HepG2 (cell line): ENCODE measurements around the gene GPX7. TPM values are rescaled to one million over a fixed set of nuclear protein-coding genes. Genes with fewer than 3 reads are reported as not detected.

Source experiments
- ATAC-seq: fragments of 200-7000 bp; cut with Tn5 transposase; 3 replicates; pipeline ENCODE4 v1.9.1; 2020; ENCODE audit warnings: mild to moderate bottlenecking, moderate library complexity
- BruUV-seq: library from RNA; stranded (reverse); fragments of 400-500 nt; replicated peaks from 2 replicates; lab custom pipeline; 2021; lab: Mats Ljungman, UMichigan
- CTCF ChIA-PET: fragments of 300-600 bp; formaldehyde crosslinking; extraction: SDS; loops from one replicate; lab custom pipeline; 2021; ENCODE audit warnings: low total read pairs, inconsistent platforms, low intra/inter-chr PET ratio; lab: Yijun Ruan, JAX
- POLR2A ChIA-PET: fragments of 350-600 bp; sonication (Branson Sonifier 250); formaldehyde crosslinking; loops from one replicate; lab custom pipeline; 2020; ENCODE audit warnings: antibody characterized with exemption, inconsistent platforms; lab: Yijun Ruan, JAX
- DNase-seq: peaks from one replicate; pipeline ENCODE4 v3.0.0-alpha.2; 2015; ENCODE audit warnings: low spot score
- FAIRE-seq: peaks from 3 replicates; lab custom pipeline; 2011; peaks lifted over from hg19 to GRCh38; lab: Jason Lieb, UNC
- H2AFZ ChIP-seq: one replicate; pipeline ENCODE4 v1.6.1; 2011; ENCODE audit warnings: low read length, inconsistent platforms
- H3K27ac ChIP-seq: fragments of 300-600 bp; 3 replicates; pipeline ENCODE4 v1.8.0; 2011; ENCODE audit warnings: mixed run types, mild to moderate bottlenecking, mixed read lengths, low read length, inconsistent platforms; ENCODE audit not compliant: insufficient read depth; ENCODE audit errors: extremely low read length
- H3K27me3 ChIP-seq, 2 experiments: fragments of 200-600 bp in 1 of 2; 2 replicates in 1 of 2; 3 replicates in 1 of 2; pipeline versions ENCODE4 v1.6.0 to v1.8.0; 2011; ENCODE audit warnings: low read length in 2 of 2, mild to moderate bottlenecking in 2 of 2, moderate library complexity in 2 of 2, inconsistent platforms in 1 of 2; ENCODE audit not compliant: insufficient read depth in 2 of 2, control insufficient read depth in 1 of 2
- H3K36me3 ChIP-seq, 2 experiments: fragments of 200-600 bp in 1 of 2; replicated peaks in 1 of 2; 2 replicates in 1 of 2; 3 replicates in 1 of 2; pipeline versions ENCODE4 v1.5.1 to v1.8.0; 2011; ENCODE audit warnings: low read length in 2 of 2, inconsistent platforms in 1 of 2; ENCODE audit not compliant: insufficient read depth in 2 of 2, control insufficient read depth in 1 of 2
- H3K4me1 ChIP-seq: 2 replicates; pipeline ENCODE4 v1.5.1; 2012; ENCODE audit warnings: low read length, inconsistent platforms; ENCODE audit not compliant: insufficient read depth
- H3K4me2 ChIP-seq: 2 replicates; pipeline ENCODE4 v1.6.0; 2011; ENCODE audit warnings: low read depth, low read length, inconsistent platforms
- H3K4me3 ChIP-seq, 3 experiments: fragments of 200-600 bp in 1 of 3; sonication (generic), shearing (Covaris generic) in 1 of 3; replicated peaks in 1 of 3; 2 replicates each; pipeline ENCODE4 v1.5.1; 2011 to 2016; ENCODE audit warnings: low read length in 3 of 3, inconsistent platforms in 2 of 3, low read depth in 2 of 3, mild to moderate bottlenecking in 2 of 3, control low read depth in 1 of 3, mixed read lengths in 1 of 3; ENCODE audit not compliant: insufficient read depth in 1 of 3
- H3K79me2 ChIP-seq: one replicate; pipeline ENCODE4 v1.6.1; 2011; ENCODE audit warnings: low read length, inconsistent platforms; ENCODE audit not compliant: insufficient read depth
- H3K9ac ChIP-seq: 2 replicates; pipeline ENCODE4 v1.6.0; 2011; ENCODE audit warnings: mild to moderate bottlenecking, low read depth, low read length, inconsistent platforms; ENCODE audit not compliant: insufficient read depth
- H3K9me3 ChIP-seq: 2 replicates; pipeline ENCODE4 v1.5.1; 2012; ENCODE audit warnings: mild to moderate bottlenecking, low read length
- H4K20me1 ChIP-seq: 2 replicates; pipeline ENCODE4 v1.6.0; 2011; ENCODE audit warnings: inconsistent platforms, mild to moderate bottlenecking, low read length, moderate library complexity; ENCODE audit not compliant: insufficient read depth
- WGBS: methylation state at CpG from one replicate; pipeline ENCODE4 v1.1.6; 2017; ENCODE audit warnings: low lambda C conversion rate; 5-methylcytosine and 5-hydroxymethylcytosine counted together
- in situ Hi-C: cut with HindIII; loops from 2 replicates; pipeline ENCODE4 v1.10.0; 2017; ENCODE audit warnings: low pct_unique_long_range_greater_than_20kb; ENCODE audit not compliant: extremely low pct_ligation_motif_present
- intact Hi-C: fragments of 100-400 bp; cut with micrococcal nuclease; formaldehyde crosslinking; loops from one replicate; pipeline ENCODE4 v1.10.0; 2022; ENCODE audit not compliant: unreplicated experiment
- polyA plus RNA-seq, 8 experiments: library from polyadenylated mRNA; depleted of rRNA in 3 of 8; stranded (reverse) in 7 of 8; unstranded in 1 of 8; fragments of >200 nt; fragmentation: Illumina TruSeq in 4 of 8; extraction: Trizol in 4 of 8; gene quantifications; 2 replicates each; pipeline versions ENCODE4 v1.2.1 to v1.2.3, GENCODE V29; 2011 to 2016; ENCODE audit warnings: low read depth in 4 of 8, missing spikeins in 1 of 8, mixed read lengths in 1 of 8; ENCODE audit not compliant: insufficient read depth in 1 of 8
- total RNA-seq, 5 experiments: library from RNA; depleted of rRNA; stranded (reverse); fragments of >200 nt; fragmentation: Illumina TruSeq; extraction: Trizol; gene quantifications; 2 replicates each; pipeline ENCODE4 v1.2.3, GENCODE V29; 2016; ENCODE audit warnings: low read depth in 1 of 5
- TF ChIP-seq, protein P1 (sequence below): sonication (generic); formaldehyde crosslinking; IDR thresholded peaks from 2 replicates; pipeline ENCODE4 v1.4.0; 2020; ENCODE audit warnings: missing genetic modification reagents
- TF ChIP-seq, protein P2 (sequence below): IDR thresholded peaks from 2 replicates; pipeline ENCODE4 v1.6.1; 2016; ENCODE audit warnings: low read depth, borderline replicate concordance

Gene GPX7
- total and polyA plus RNA-seq, 2 of the 13 experiments (the other 11 are each of a cell fraction or from before 2014, with no cell fraction given): 14.1 to 16.2 TPM

DNA sequence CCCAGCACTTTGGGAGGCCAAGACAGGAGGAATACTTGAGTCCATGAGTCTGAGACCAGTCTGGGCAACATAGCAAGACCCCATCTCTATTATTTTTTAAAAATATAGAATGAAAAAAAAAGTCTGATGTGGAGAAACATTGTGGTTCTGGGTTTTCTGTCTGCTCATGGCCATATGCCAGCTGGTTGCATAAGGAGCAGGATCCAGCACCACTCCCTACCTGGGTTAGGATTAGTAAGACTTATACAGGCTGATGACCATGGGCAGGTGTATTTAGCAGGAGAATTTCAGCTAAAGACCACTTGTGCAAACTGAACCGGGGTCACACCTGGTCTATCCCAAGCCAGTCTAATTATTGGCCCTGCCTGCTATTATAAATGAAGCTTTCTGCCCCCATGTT lies 16.7 kb upstream of the GPX7 start:
- POLR2A ChIA-PET: no interaction called here
- no peak overlapping the region for H3K4me2 ChIP-seq
- CTCF ChIA-PET: no interaction called here
- no peak overlapping the region for H3K9ac ChIP-seq
- H3K4me3 ChIP-seq: no peak overlapping the region
- H2AFZ ChIP-seq: no peak overlapping the region
- no peaks in the 10 kb centered on the region for H4K20me1 ChIP-seq
- no peak for DNase-seq
- WGBS: 0% methylated on average over 1 of the region's 1 CpG
- H3K27me3 ChIP-seq: no peaks in the 10 kb centered on the region
- H3K79me2 ChIP-seq: no peaks in the 10 kb centered on the region
- in situ Hi-C loops: no loop called here
- H3K9me3 ChIP-seq: no peaks in the 10 kb centered on the region
- no peak overlapping the region for H3K27ac ChIP-seq
- H3K4me1 ChIP-seq: no peaks in the 10 kb centered on the region
- intact Hi-C loops: no loop called here
- BruUV-seq: no TSS peak
- no peak for ATAC-seq
- TF ChIP-seq, protein P1, sequence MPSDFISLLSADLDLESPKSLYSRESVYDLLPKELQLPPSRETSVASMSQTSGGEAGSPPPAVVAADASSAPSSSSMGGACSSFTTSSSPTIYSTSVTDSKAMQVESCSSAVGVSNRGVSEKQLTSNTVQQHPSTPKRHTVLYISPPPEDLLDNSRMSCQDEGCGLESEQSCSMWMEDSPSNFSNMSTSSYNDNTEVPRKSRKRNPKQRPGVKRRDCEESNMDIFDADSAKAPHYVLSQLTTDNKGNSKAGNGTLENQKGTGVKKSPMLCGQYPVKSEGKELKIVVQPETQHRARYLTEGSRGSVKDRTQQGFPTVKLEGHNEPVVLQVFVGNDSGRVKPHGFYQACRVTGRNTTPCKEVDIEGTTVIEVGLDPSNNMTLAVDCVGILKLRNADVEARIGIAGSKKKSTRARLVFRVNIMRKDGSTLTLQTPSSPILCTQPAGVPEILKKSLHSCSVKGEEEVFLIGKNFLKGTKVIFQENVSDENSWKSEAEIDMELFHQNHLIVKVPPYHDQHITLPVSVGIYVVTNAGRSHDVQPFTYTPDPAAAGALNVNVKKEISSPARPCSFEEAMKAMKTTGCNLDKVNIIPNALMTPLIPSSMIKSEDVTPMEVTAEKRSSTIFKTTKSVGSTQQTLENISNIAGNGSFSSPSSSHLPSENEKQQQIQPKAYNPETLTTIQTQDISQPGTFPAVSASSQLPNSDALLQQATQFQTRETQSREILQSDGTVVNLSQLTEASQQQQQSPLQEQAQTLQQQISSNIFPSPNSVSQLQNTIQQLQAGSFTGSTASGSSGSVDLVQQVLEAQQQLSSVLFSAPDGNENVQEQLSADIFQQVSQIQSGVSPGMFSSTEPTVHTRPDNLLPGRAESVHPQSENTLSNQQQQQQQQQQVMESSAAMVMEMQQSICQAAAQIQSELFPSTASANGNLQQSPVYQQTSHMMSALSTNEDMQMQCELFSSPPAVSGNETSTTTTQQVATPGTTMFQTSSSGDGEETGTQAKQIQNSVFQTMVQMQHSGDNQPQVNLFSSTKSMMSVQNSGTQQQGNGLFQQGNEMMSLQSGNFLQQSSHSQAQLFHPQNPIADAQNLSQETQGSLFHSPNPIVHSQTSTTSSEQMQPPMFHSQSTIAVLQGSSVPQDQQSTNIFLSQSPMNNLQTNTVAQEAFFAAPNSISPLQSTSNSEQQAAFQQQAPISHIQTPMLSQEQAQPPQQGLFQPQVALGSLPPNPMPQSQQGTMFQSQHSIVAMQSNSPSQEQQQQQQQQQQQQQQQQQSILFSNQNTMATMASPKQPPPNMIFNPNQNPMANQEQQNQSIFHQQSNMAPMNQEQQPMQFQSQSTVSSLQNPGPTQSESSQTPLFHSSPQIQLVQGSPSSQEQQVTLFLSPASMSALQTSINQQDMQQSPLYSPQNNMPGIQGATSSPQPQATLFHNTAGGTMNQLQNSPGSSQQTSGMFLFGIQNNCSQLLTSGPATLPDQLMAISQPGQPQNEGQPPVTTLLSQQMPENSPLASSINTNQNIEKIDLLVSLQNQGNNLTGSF (CRISPR knock-in tag): no peak
- TF ChIP-seq, protein P2, sequence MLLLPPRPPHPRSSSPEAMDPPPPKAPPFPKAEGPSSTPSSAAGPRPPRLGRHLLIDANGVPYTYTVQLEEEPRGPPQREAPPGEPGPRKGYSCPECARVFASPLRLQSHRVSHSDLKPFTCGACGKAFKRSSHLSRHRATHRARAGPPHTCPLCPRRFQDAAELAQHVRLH (CRISPR knock-in tag): no peak
- FAIRE-seq: no peak
- no peaks in the 10 kb centered on the region for H3K36me3 ChIP-seq
